ENCODE data around the gene USP46.

The USP46 gene

GRCh38 chr4:52568351-52568750 is 90.8 kb downstream of the USP46 start:
- no peak for DNase-seq

DNA sequence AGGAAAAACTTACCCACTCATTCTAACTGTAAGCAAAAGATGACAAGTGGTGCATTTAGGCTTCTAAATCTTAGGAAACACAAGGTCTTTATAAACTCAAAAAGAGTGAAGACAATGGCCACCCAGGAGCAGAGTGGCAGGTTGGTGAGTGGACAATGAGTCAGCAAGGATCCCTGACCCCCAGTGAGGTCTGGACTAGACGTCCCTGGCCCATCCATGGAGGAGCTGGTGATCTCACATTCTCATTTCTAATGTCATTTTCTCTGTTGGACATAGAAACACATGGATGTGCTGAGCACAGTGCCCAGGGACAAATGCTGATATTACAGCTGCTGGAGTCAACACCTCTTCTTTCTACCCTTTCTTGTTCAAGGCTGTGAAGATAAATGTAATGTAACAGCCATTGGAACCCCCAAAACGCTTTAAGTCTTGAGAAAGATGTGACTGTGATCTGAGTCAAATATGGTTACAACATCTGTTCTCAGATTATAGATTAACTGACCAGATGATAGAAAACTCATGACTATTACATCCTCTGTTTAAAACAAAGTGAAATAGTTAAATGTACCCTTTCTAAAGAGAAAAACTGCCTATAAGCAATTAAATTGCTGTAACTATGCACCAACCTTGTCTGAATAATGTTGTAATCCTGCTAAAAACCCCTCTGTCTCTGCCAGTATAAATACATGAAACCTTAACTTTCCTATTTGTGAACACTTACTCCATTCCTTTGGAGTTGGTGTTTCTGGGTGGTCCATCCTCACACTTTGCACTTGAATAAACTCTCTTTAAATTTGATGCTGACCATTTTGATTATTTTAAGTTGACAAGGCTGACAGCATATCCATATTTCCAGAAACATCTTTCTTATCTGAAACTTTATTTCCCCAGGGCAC is 92.7 kb downstream of the USP46 start:
- no peak for DNase-seq

DNA sequence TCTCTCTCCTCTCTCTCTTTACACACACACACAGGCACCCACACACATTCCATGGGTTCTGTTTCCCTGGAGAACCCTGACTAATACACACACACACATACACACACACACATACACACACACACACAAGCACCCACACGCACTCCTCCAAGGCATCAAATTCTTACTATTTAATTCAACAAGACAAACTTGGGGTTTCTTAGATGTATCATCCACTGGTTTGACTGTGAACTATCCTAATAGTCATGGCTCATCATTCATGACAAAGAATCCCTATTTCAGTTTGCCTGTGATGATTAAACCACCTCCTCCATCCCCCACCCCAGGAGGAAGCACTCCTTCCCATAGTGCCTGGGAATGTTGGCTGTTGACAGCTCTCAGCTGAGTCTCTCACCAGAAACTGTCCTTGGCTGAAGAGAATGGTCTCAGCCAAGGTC is 98.2 kb downstream of the USP46 start:
- DNase-seq = no peak

DNA sequence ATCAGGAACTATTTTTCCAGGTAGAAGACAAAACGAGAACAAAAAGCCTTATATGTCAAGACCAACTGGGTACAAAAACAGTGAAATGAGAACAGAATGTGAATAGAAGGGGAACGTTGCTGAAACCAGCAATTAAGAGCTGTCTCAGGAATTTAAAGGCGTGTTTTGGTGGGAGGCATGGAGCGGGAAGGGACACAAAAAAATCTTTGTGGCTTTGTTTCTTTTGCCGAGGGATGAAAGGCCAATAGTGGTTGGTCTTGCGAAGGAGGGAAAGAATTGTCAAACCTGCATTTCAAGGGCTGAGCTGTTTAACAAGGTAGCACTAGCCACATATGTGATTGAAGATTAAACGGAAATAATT is 103.8 kb downstream of the USP46 start:
- no peak for DNase-seq

DNA sequence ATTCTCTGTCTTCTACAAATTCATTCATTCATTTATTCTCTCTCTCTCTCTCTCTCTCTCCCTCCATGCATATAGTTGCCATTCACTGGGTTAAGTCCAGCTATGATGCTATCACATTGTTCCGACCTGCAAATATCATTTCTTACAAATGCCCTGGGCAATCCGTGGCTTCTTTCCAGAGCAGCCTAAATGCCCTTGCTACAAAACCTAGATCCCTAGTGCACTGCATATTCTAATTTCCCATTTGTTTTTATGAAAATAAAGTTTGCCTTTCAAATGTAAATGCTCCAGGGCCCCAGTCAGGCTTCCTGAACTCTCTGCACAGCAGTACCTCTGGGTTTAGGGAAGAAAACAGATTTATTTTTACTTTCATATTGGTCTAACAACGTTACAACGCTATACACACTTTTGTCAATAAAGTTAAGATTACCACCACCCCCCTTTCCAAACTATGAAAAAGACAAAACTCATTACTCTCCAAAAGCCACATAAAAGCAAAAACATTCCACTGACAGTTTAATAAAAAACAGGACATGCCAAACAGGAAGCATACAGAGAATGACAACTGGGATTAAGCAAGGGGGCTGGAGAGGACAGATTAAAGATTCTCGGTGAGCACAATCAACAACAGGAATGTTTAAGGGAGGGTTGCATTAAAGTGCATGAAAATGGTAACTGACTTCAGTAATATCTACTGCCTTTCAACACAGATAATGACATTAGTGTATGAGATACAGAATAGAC is 104.3 kb downstream of the USP46 start:
- no peak for DNase-seq

GRCh38 chr4:52552778-52553177 is 106.3 kb downstream of the USP46 start:
- DNase-seq = no peak

GRCh38 chr4:52551487-52551886 is 107.6 kb downstream of the USP46 start:
- no peak for DNase-seq

DNA sequence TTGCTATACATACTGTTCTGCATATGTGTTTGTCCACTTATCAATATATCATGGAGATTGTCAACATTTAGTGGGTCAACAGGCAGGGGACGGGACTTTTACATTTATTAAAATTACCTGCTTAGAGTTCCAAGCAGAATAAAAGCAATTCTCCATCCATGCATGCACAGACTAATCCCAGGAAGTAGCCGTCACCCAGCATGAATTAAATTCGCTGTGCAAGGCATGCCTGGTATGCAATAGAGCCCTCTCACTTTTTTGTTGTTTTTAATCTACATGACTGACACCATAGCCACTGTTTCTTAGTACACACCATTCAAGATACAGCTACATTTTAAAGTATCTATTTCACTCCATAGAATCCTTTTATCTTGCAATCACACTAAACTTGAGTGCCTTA is 108.9 kb downstream of the USP46 start:
- DNase-seq = no peak

GRCh38 chr4:52548818-52549570 is 110.1 kb downstream of the USP46 start:
- no peak for DNase-seq

DNA sequence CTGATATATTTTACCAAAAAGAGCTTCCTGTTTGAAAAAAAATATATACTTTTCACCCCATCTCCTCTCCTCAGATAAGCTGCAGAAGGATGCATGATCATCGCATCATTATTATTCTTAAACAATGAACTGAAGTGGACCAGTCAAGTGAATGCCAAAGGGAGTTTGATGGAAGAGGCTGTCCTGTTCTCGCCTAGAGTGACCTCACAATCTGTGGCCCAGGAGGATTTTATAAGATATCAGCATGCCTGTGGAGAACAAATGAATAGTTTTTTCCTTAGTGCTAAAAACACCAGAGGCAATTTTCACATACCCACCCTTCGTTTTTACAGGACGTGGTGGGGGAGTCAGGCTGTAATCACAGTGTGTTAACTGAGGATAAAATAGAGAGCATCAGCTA is 112.7 kb downstream of the USP46 start:
- no peak for DNase-seq

GRCh38 chr4:52545099-52546069 is 113.7 kb downstream of the USP46 start:
- DNase-seq = peak in 1 of 2 experiments; percentile 46
